Testis (tissue), 3 donors: ENCODE data around the gene PLA2G1B. TPM values are rescaled to one million over a fixed set of nuclear protein-coding genes. Genes with fewer than 3 reads are reported as not detected.

ENCODE experiments used
- DNase-seq: peaks from one replicate; pipeline ENCODE4 v3.0.0-alpha.2; 2019
- H3K27ac ChIP-seq, 2 donors: fragments of 200-600 bp; sonication (generic); one replicate each; pipeline ENCODE4 v1.5.1; 2019
- H3K27me3 ChIP-seq: fragments of 200-600 bp; sonication (generic); one replicate; pipeline ENCODE4 v1.5.1; 2019
- H3K36me3 ChIP-seq: fragments of 200-600 bp; sonication (generic); one replicate; pipeline ENCODE4 v1.5.1; 2017; ENCODE audit warnings: low read depth; ENCODE audit errors: missing control alignments
- H3K4me1 ChIP-seq: fragments of 200-600 bp; sonication (generic); one replicate; pipeline ENCODE4 v1.5.1; 2019
- H3K4me3 ChIP-seq, 2 donors: fragments of 200-600 bp; sonication (generic); one replicate each; pipeline ENCODE4 v1.5.1; 2017 to 2019
- H3K9me3 ChIP-seq: fragments of 200-600 bp; sonication (generic); one replicate; pipeline ENCODE4 v1.5.1; 2017
- POLR2A ChIP-seq: fragments of 450-650 bp; IDR thresholded peaks from one replicate; pipeline ENCODE4 v1.6.1; 2017; ENCODE audit warnings: antibody characterized with exemption, mild to moderate bottlenecking, moderate library complexity
- WGBS, 2 donors: methylation state at CpG; one replicate each; pipeline ENCODE4 v1.1.5; 2018; 5-methylcytosine and 5-hydroxymethylcytosine counted together
- intact Hi-C: fragments of 100-400 bp; cut with DNase I; formaldehyde crosslinking; loops from one replicate; pipeline ENCODE4 v1.15.1; 2023; ENCODE audit warnings: low total_unique reads
- polyA plus RNA-seq: library from polyadenylated mRNA; stranded (reverse); fragments of 350-450 nt; fragmentation: Illumina TruSeq; extraction: RNeasy Lipid Tissue Mini Kit (QIAGEN cat#74804); gene quantifications from one replicate; pipeline ENCODE4 v1.2.3, GENCODE V29; 2014; ENCODE audit warnings: low read depth, low replicate concordance; ENCODE audit not compliant: insufficient read depth
- total RNA-seq, 2 donors: library from RNA; depleted of rRNA; stranded (reverse); fragments of >200 nt; gene quantifications; one replicate each; pipeline ENCODE4 v1.2.3, GENCODE V29; 2016
- TF ChIP-seq, protein P1 (sequence below), 3 experiments: fragments of 450-650 bp in 2 of 3; fragments of 200-600 bp in 1 of 3; sonication (generic) in 1 of 3; IDR thresholded peaks; one replicate each; pipeline ENCODE4 v1.5.1; 2016 to 2019; ENCODE audit warnings: antibody characterized with exemption in 3 of 3, mild to moderate bottlenecking in 2 of 3, moderate library complexity in 1 of 3

PLA2G1B gene
- total and polyA plus RNA-seq, 3 donors from 2014 or later: 0.94 to 3.6 TPM; not detected in 1

DNA sequence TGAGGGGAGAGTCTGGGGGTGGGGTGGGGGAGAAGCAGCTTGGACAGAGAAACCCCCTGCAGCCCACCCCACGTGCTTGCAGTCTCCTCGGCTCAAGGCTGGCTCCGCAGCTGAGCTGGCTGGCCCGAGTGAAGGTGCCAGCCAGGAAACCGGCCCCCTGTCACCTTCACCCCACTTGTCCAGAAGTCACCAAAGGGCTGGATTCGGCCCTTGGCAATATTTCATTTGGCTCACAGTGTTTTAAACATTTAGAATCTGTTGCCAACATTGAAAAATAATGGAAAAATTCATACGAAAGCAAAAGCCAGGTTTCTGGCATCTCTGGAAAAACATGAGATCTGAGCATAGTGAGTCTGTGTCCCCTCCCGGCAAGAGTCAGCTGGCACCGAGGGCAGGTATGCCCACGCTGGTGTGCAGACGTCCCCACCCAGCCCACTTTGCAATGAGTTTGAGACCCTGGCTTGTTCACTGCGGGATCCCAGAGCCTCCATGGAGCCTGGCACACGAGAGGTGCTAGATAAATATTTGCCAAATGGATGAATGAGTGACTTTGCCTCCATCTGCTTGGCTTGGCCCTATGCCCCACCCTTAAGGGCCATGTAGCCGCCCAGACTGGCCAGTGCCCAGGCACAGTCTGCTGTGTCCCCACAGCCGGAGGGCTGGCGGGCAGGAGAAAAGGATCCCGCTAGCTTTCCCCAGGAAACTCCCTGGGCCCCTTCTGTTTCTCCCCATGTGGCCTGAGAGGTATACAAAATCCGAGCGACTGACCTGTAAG lies 23.2 kb upstream of the PLA2G1B start:
- H3K27me3 ChIP-seq: no peaks in the 10 kb centered on the region
- no peak overlapping the region for H3K4me3 ChIP-seq
- intact Hi-C loops: no loop called here
- H3K36me3 ChIP-seq: no peaks in the 10 kb centered on the region
- no peak overlapping the region for H3K27ac ChIP-seq
- DNase-seq: no peak
- H3K4me1 ChIP-seq: peaks cover 3% of the 10 kb centered on the region
- TF ChIP-seq, protein P1, sequence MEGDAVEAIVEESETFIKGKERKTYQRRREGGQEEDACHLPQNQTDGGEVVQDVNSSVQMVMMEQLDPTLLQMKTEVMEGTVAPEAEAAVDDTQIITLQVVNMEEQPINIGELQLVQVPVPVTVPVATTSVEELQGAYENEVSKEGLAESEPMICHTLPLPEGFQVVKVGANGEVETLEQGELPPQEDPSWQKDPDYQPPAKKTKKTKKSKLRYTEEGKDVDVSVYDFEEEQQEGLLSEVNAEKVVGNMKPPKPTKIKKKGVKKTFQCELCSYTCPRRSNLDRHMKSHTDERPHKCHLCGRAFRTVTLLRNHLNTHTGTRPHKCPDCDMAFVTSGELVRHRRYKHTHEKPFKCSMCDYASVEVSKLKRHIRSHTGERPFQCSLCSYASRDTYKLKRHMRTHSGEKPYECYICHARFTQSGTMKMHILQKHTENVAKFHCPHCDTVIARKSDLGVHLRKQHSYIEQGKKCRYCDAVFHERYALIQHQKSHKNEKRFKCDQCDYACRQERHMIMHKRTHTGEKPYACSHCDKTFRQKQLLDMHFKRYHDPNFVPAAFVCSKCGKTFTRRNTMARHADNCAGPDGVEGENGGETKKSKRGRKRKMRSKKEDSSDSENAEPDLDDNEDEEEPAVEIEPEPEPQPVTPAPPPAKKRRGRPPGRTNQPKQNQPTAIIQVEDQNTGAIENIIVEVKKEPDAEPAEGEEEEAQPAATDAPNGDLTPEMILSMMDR (IDR thresholded peaks at IDR 0.05): no peak
- no peak for TF ChIP-seq POLR2A
- WGBS, 2 donors: 66 to 68% methylated on average over 15 to 19 of the region's 19 CpGs
- H3K9me3 ChIP-seq: no peaks in the 10 kb centered on the region

GRCh38 chr12:120347766-120348165 lies 20.2 kb upstream of the PLA2G1B start:
- intact Hi-C loops: no loop called here
- DNase-seq: no peak
- Histone ChIP-seq H3K27me3 (no peaks in the 10 kb centered on the region), H3K36me3 (no peaks in the 10 kb centered on the region), H3K4me1 (peaks cover 3% of the 10 kb centered on the region), H3K4me3 (no peak overlapping the region), H3K27ac (no peak overlapping the region), H3K9me3 (no peaks in the 10 kb centered on the region)
- 93 to 97% methylated on average over 9 to 11 of the region's 11 CpGs for WGBS, 2 donors
- no peak for TF ChIP-seq POLR2A
- TF ChIP-seq, protein P1 (IDR thresholded peaks at IDR 0.05): no peak

DNA sequence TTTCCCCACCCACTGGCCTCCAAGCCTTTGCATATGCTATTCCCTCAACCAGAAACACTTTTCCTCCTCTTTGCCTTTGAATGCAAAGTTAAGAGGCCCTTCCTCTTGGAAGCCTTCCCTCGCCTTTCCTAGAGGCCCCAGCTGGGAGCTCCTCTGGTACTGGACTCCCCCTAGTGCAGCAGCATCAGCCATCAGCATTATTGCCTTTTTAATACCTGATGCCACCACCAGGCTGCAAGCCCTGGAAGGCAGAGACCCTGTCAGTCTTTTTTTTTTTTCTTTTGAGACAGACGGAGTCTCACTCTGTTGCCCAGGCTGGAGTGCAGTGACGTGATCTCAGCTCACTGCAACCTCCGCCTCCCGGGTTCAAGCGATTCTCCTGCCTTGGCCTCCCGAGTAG lies 19.1 kb upstream of the PLA2G1B start:
- intact Hi-C loops: no loop called here
- TF ChIP-seq POLR2A: no peak
- TF ChIP-seq, protein P1 (IDR thresholded peaks at IDR 0.05): no peak
- Histone ChIP-seq H3K4me1 (peaks cover 12% of the 10 kb centered on the region), H3K27me3 (no peaks in the 10 kb centered on the region), H3K27ac (no peak overlapping the region), H3K4me3 (no peak overlapping the region), H3K9me3 (no peaks in the 10 kb centered on the region), H3K36me3 (no peaks in the 10 kb centered on the region)
- 96% methylated on average over 7 of the region's 7 CpGs for WGBS, 2 donors
- no peak for DNase-seq

DNA sequence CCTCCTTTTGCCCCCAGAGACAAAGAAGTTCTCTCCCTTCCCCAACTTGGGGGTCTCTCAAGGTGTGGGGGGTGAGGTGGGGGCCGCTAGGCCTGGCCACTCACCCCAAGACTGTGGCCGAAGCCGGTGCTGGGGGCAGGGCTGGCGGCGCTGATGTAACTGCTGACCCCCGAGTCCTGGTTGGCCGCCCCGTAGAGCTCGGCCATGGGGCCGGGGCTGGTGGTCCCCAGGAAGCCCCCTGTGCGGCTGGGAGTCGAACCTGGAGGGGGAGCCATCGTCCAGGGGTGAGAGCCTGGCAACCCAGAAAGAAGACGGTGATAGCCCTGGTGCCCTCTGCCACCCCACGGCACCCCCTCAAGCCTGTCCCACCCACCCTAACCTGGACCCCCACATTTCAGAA lies 18.5 kb upstream of the PLA2G1B start:
- no peak for DNase-seq
- Histone ChIP-seq H3K4me1 (peaks cover 12% of the 10 kb centered on the region), H3K4me3 (no peak overlapping the region), H3K9me3 (no peaks in the 10 kb centered on the region), H3K27me3 (no peaks in the 10 kb centered on the region), H3K27ac (no peak overlapping the region), H3K36me3 (no peaks in the 10 kb centered on the region)
- 96 to 97% methylated on average over 11 to 15 of the region's 15 CpGs for WGBS, 2 donors
- TF ChIP-seq, protein P1 (IDR thresholded peaks at IDR 0.05): no peak
- no peak for TF ChIP-seq POLR2A
- intact Hi-C loops: no loop called here

DNA sequence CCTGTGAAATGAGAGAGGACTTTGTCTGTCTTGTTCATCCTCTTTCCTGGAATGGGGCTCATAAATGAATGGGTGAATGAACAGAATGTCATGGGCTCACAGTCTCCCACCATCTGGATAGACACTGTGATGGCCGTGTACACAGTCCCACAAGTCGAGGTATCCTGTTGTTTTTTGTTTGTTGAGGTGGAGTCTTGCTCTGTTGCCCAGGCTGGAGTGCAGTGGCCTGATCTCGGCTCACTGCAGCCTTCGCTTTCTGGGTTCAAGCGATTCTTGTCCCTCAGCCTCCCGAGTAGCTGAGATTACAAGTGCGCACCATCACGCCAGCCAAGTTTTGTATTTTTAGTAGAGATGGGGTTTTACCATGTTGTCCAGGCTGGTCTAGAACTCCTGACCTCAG lies 16.1 kb upstream of the PLA2G1B start:
- Histone ChIP-seq H3K27me3 (no peaks in the 10 kb centered on the region), H3K36me3 (no peaks in the 10 kb centered on the region), H3K9me3 (no peaks in the 10 kb centered on the region), H3K4me3 (no peak overlapping the region), H3K27ac (no peak overlapping the region), H3K4me1 (peaks cover 9% of the 10 kb centered on the region)
- no peak for DNase-seq
- intact Hi-C loops: no loop called here
- WGBS, 2 donors: 88 to 89% methylated on average over 8 of the region's 8 CpGs
- TF ChIP-seq, protein P1 (IDR thresholded peaks at IDR 0.05): no peak
